HFFc6 (cell line): ENCODE data around the gene IL17D. TPM values are rescaled to one million over a fixed set of nuclear protein-coding genes. Genes with fewer than 3 reads are reported as not detected.

ENCODE experiments used
- DNase-seq: peaks from one replicate; pipeline ENCODE4 v3.0.0-alpha.2; 2018
- H3K27ac Mint-ChIP-seq: 2 replicates; pipeline ENCODE4 v1.8.0; 2020; ENCODE audit warnings: mild to moderate bottlenecking, mixed read lengths
- H3K27me3 Mint-ChIP-seq: 2 replicates; pipeline ENCODE4 v1.8.0; 2021; ENCODE audit warnings: mild to moderate bottlenecking, moderate library complexity, mixed read lengths; ENCODE audit not compliant: insufficient read depth
- H3K36me3 Mint-ChIP-seq: 2 replicates; pipeline ENCODE4 v1.8.0; 2021; ENCODE audit warnings: low read depth, mixed read lengths
- H3K4me1 Mint-ChIP-seq: 2 replicates; pipeline ENCODE4 v1.8.0; 2020; ENCODE audit warnings: low read depth, mixed read lengths
- H3K4me3 Mint-ChIP-seq: 2 replicates; pipeline ENCODE4 v1.8.0; 2020; ENCODE audit warnings: mild to moderate bottlenecking, moderate library complexity, mixed read lengths
- H3K9me3 Mint-ChIP-seq: 2 replicates; pipeline ENCODE4 v1.8.0; 2020; ENCODE audit warnings: mild to moderate bottlenecking, mixed read lengths
- total RNA-seq, 6 experiments: library from RNA; stranded (reverse); fragmentation: NEBNext Ultra II Directional; extraction: Animal tissue kit (Norgen Biotek cat#: 25700); gene quantifications; 2 replicates in 1 of 6; 3 replicates in 5 of 6; pipeline ENCODE4 v1.2.3, GENCODE V29; 2021
- TF ChIP-seq, protein P1 (sequence below): fragments of 200-600 bp; sonication (generic); IDR thresholded peaks from 2 replicates; pipeline ENCODE4 v1.5.0; 2021; ENCODE audit warnings: antibody characterized with exemption, mild to moderate bottlenecking

IL17D gene
- total RNA-seq, 6 experiments from 2014 or later: 0.28 to 0.99 (median 0.61) TPM

- Mint-ChIP-seq H3K9me3 (no peaks in the 10 kb centered on the region), H3K4me3 (no peak overlapping the region)
- TF ChIP-seq, protein P1, sequence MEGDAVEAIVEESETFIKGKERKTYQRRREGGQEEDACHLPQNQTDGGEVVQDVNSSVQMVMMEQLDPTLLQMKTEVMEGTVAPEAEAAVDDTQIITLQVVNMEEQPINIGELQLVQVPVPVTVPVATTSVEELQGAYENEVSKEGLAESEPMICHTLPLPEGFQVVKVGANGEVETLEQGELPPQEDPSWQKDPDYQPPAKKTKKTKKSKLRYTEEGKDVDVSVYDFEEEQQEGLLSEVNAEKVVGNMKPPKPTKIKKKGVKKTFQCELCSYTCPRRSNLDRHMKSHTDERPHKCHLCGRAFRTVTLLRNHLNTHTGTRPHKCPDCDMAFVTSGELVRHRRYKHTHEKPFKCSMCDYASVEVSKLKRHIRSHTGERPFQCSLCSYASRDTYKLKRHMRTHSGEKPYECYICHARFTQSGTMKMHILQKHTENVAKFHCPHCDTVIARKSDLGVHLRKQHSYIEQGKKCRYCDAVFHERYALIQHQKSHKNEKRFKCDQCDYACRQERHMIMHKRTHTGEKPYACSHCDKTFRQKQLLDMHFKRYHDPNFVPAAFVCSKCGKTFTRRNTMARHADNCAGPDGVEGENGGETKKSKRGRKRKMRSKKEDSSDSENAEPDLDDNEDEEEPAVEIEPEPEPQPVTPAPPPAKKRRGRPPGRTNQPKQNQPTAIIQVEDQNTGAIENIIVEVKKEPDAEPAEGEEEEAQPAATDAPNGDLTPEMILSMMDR: no peak
Measured at GRCh38 chr13:20667857-20668437, 35.6 kb upstream of the IL17D start.

GRCh38 chr13:20669162-20669561 is 34.3 kb upstream of the IL17D start:
- no peaks in the 10 kb centered on the region for H3K4me1 Mint-ChIP-seq
- TF ChIP-seq, protein P1: no peak
- no peaks in the 10 kb centered on the region for H3K9me3 Mint-ChIP-seq
- peaks cover 4% of the 10 kb centered on the region for H3K36me3 Mint-ChIP-seq
- H3K4me3 Mint-ChIP-seq: no peak overlapping the region
- DNase-seq: no peak
- no peaks in the 10 kb centered on the region for H3K27me3 Mint-ChIP-seq
- H3K27ac Mint-ChIP-seq: no peak overlapping the region

More at GRCh38 chr13:20667857-20668437, 35.6 kb upstream of the IL17D start:
- Mint-ChIP-seq H3K27me3 (no peaks in the 10 kb centered on the region), H3K36me3 (peaks cover 4% of the 10 kb centered on the region), H3K27ac (no peak overlapping the region), H3K4me1 (no peaks in the 10 kb centered on the region)
- DNase-seq: no peak

- no peak overlapping the region for H3K4me3 Mint-ChIP-seq
- H3K27me3 Mint-ChIP-seq: no peaks in the 10 kb centered on the region
- no peak for DNase-seq
- H3K27ac Mint-ChIP-seq: no peak overlapping the region
- H3K36me3 Mint-ChIP-seq: no peaks in the 10 kb centered on the region
- H3K4me1 Mint-ChIP-seq: no peaks in the 10 kb centered on the region
- TF ChIP-seq, protein P1: no peak
- no peaks in the 10 kb centered on the region for H3K9me3 Mint-ChIP-seq
Measured at GRCh38 chr13:20671789-20672188, 31.7 kb upstream of the IL17D start.

GRCh38 chr13:20672772-20673171 is 30.7 kb upstream of the IL17D start:
- no peaks in the 10 kb centered on the region for H3K4me1 Mint-ChIP-seq
- no peak for DNase-seq
- TF ChIP-seq, protein P1: no peak
- no peak overlapping the region for H3K4me3 Mint-ChIP-seq
- no peaks in the 10 kb centered on the region for H3K9me3 Mint-ChIP-seq
- no peak overlapping the region for H3K27ac Mint-ChIP-seq
- H3K27me3 Mint-ChIP-seq: no peaks in the 10 kb centered on the region
- H3K36me3 Mint-ChIP-seq: no peaks in the 10 kb centered on the region

GRCh38 chr13:20673715-20674114 is 29.8 kb upstream of the IL17D start:
- H3K4me1 Mint-ChIP-seq: no peaks in the 10 kb centered on the region

More at GRCh38 chr13:20673715-20674114, 29.8 kb upstream of the IL17D start:
- no peak overlapping the region for H3K27ac Mint-ChIP-seq
- H3K36me3 Mint-ChIP-seq: no peaks in the 10 kb centered on the region
- TF ChIP-seq, protein P1: no peak
- DNase-seq: no peak
- no peaks in the 10 kb centered on the region for H3K9me3 Mint-ChIP-seq
- no peaks in the 10 kb centered on the region for H3K27me3 Mint-ChIP-seq
- H3K4me3 Mint-ChIP-seq: no peak overlapping the region
